Activated CD4-positive, alpha-beta memory T cell treated with anti-CD3 and anti-CD28 coated beads for 36 hours (primary cell): ENCODE data around the gene SCRT2. TPM values are rescaled to one million over a fixed set of nuclear protein-coding genes. Genes with fewer than 3 reads are reported as not detected.

ENCODE experiments used
- CTCF ChIA-PET: fragments of 350-600 bp; sonication (Branson Sonifier 250); formaldehyde crosslinking; loops from one replicate; lab custom pipeline; 2021; ENCODE audit warnings: antibody characterized with exemption, inconsistent platforms; lab: Charles Lee
- POLR2A ChIA-PET: fragments of 350-600 bp; sonication (Branson Sonifier 250); formaldehyde crosslinking; loops from one replicate; lab custom pipeline; 2021; ENCODE audit warnings: antibody characterized with exemption; lab: Charles Lee
- DNase-seq: peaks from one replicate; pipeline ENCODE4 v3.0.0-alpha.2; 2020
- H3K27ac Mint-ChIP-seq: one replicate; pipeline ENCODE4 v1.8.0; 2021; ENCODE audit warnings: mixed read lengths
- H3K27me3 Mint-ChIP-seq: one replicate; pipeline ENCODE4 v1.8.0; 2021; ENCODE audit warnings: mixed read lengths
- H3K36me3 Mint-ChIP-seq: one replicate; pipeline ENCODE4 v1.8.0; 2021; ENCODE audit warnings: mixed read lengths
- H3K4me1 Mint-ChIP-seq: one replicate; pipeline ENCODE4 v1.8.0; 2021; ENCODE audit warnings: low read depth, mixed read lengths
- H3K4me3 Mint-ChIP-seq: one replicate; pipeline ENCODE4 v1.8.0; 2021; ENCODE audit warnings: mild to moderate bottlenecking, mixed read lengths
- H3K9me3 Mint-ChIP-seq: one replicate; pipeline ENCODE4 v1.8.0; 2021; ENCODE audit warnings: mixed read lengths
- intact Hi-C: fragments of 100-400 bp; cut with micrococcal nuclease; formaldehyde crosslinking; loops from one replicate; pipeline ENCODE4 v1.15.1; 2023
- total RNA-seq, 2 experiments: library from RNA; stranded (reverse); gene quantifications; one replicate each; pipeline ENCODE4 v1.2.3, GENCODE V29; 2021

SCRT2 gene
- total RNA-seq, 2 experiments from 2014 or later: not detected

DNA sequence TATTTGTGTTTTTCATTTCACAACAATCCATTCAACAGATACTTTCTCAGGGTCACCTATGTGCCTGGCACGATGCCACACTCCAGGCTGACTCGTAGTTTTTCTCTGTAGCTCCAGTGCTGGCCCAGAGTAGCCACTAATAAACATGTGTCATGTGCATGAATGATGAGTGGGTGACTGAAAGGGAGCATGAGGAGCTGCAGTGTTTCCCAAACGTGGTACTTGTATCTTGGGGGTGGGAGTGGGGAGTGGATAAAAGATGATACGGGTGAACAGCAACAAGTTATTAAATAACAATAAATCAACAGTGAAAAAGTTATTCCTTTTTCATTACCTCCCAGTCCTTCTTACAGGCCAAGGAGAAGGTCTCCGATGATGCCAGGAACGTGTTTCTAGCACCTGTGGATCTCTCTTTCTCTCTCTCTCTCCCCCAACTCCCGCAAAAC is 39.7 kb downstream of the SCRT2 start:
- DNase-seq: no peak
- H3K27ac Mint-ChIP-seq: no peak overlapping the region
- no peak overlapping the region for H3K4me3 Mint-ChIP-seq
- CTCF ChIA-PET: interaction anchor here (1.4 to 1.5 kb wide), 2 partner anchors 9 to 31 kb away, joined by 4 read pairs; no protein-coding TSS in a partner anchor
- POLR2A ChIA-PET: no interaction called here
- H3K4me1 Mint-ChIP-seq: no peaks in the 10 kb centered on the region
- H3K9me3 Mint-ChIP-seq: no peaks in the 10 kb centered on the region
- intact Hi-C loops: no loop called here
- peaks cover 3% of the 10 kb centered on the region for H3K27me3 Mint-ChIP-seq
- H3K36me3 Mint-ChIP-seq: no peaks in the 10 kb centered on the region

GRCh38 chr20:635028-635892 is 40.3 kb downstream of the SCRT2 start:
- ChIA-PET POLR2A (no interaction called here), CTCF (interaction anchor here (1.4 to 1.5 kb wide), 2 partner anchors 10 to 32 kb away, joined by 4 read pairs; no protein-coding TSS in a partner anchor)
- H3K4me3 Mint-ChIP-seq: no peak overlapping the region
- no peaks in the 10 kb centered on the region for H3K4me1 Mint-ChIP-seq
- H3K27me3 Mint-ChIP-seq: peaks cover 6% of the 10 kb centered on the region
- H3K36me3 Mint-ChIP-seq: no peaks in the 10 kb centered on the region
- intact Hi-C loops: no loop called here
- no peak for DNase-seq
- no peak overlapping the region for H3K27ac Mint-ChIP-seq
- H3K9me3 Mint-ChIP-seq: no peaks in the 10 kb centered on the region

DNA sequence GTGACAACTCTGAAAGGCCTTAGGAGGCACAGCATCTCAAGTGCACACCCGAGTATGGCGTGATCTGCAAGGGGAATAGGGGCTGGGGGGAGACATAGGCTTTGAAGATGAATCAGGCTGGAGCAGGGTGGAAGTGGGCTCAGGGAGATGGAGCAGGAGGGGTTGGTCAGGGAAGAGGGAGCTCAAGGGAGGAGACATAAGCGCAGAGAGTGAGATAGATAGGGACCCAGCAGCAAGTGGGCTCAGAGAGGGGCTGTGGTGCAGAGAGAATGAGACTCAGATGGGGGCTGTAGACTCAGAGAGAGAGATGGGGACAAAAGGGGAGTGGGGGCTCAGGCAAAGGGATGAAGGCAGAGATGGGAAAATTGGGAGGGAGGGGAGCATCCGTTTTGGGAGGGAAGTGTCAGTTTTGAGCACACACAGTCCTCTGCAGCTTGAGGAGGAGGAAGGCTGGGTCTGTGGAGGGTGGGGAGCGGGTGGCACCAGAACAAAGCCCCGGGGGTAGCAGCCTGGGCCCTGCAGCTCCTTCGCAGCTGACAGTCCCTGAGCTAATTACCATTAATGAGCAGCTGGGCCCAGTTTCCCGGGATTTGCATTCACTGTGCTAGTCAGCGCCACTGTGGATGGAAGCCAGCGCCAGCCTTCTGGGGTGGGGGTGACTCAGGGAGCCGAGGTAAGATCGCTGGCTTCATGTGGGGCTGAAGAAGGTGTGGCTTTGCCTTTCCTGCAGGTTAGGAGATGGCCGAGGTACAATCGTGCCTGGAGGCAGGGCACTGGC is 41.3 kb downstream of the SCRT2 start:
- no peak for DNase-seq
- CTCF ChIA-PET: no interaction called here
- Mint-ChIP-seq H3K27me3 (peaks cover 9% of the 10 kb centered on the region), H3K36me3 (no peaks in the 10 kb centered on the region), H3K27ac (no peak overlapping the region), H3K4me1 (no peaks in the 10 kb centered on the region), H3K4me3 (no peak overlapping the region), H3K9me3 (no peaks in the 10 kb centered on the region)
- POLR2A ChIA-PET: no interaction called here
- intact Hi-C loops: no loop called here

- DNase-seq: no peak
- no peaks in the 10 kb centered on the region for H3K4me1 Mint-ChIP-seq
- ChIA-PET POLR2A (no interaction called here), CTCF (interaction anchor here (1.1 kb wide), 1 partner anchor 14 kb away, joined by 5 read pairs; no protein-coding TSS in a partner anchor)
- intact Hi-C loops: no loop called here
- H3K36me3 Mint-ChIP-seq: no peaks in the 10 kb centered on the region
- H3K9me3 Mint-ChIP-seq: no peaks in the 10 kb centered on the region
- peaks cover 11% of the 10 kb centered on the region for H3K27me3 Mint-ChIP-seq
- no peak overlapping the region for H3K27ac Mint-ChIP-seq
- H3K4me3 Mint-ChIP-seq: no peak overlapping the region
These were observed 44.5 kb downstream of the SCRT2 start for GRCh38 chr20:631101-631500.

DNA sequence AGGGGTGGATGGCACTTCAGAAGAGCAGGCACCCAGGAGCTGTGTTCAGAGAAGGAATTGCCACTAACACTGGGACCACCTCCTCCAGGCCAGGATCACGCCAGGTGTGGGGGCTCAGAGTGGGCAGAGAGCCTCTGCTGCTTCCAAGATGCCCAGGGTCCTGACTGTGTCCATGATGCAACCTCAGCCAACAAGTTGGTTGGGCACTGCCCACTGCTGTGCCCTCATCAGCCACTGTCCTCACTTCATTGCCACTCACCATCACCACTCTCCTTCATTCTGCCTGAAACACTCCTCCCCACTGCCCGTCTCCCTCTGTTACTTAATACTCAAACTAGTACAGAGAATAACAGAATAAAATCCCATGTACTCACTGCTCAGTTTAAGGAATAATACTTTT is 49.0 kb downstream of the SCRT2 start:
- intact Hi-C loops: no loop called here
- CTCF ChIA-PET: interaction anchor here (1.3 kb wide), 1 partner anchor 19 kb away, joined by 4 read pairs; no protein-coding TSS in a partner anchor

GRCh38 chr20:625360-625932 is 50.2 kb downstream of the SCRT2 start:
- CTCF ChIA-PET: interaction anchor here (1.0 kb wide), 1 partner anchor 11 kb away, joined by 3 read pairs; no protein-coding TSS in a partner anchor
- no peak overlapping the region for H3K4me3 Mint-ChIP-seq
- intact Hi-C loops: no loop called here

More for the DNA sequence above, 49.0 kb downstream of the SCRT2 start:
- no peak for DNase-seq
- H3K27me3 Mint-ChIP-seq: peaks cover 19% of the 10 kb centered on the region
- H3K27ac Mint-ChIP-seq: no peak overlapping the region
- H3K9me3 Mint-ChIP-seq: no peaks in the 10 kb centered on the region
- H3K4me1 Mint-ChIP-seq: no peaks in the 10 kb centered on the region
- H3K36me3 Mint-ChIP-seq: no peaks in the 10 kb centered on the region
- no peak overlapping the region for H3K4me3 Mint-ChIP-seq
- POLR2A ChIA-PET: no interaction called here

DNA sequence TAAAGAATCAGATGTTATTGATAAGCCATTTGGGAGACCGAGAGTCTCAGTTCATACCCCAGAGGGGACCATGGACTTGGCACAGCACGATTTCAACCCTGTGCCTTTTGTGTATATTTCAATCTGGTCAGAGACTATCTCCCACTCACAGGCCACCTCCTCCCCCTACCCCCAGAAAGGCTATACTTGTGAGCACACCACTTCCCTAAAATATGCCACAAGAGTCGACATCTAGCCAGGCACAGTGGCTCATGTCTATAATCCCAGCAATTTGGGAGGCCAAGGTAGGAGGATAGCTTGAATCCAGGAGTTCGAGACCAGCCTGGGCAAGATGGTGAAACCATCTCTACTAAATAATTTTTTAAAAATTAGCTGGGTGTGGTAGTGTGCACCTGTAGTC is 51.9 kb downstream of the SCRT2 start:
- no peak for DNase-seq
- CTCF ChIA-PET: interaction anchor here (1.6 kb wide), 1 partner anchor 22 kb away, joined by 5 read pairs; no protein-coding TSS in a partner anchor
- no peaks in the 10 kb centered on the region for H3K4me1 Mint-ChIP-seq
- peaks cover 27% of the 10 kb centered on the region for H3K27me3 Mint-ChIP-seq
- no peak overlapping the region for H3K27ac Mint-ChIP-seq
- H3K9me3 Mint-ChIP-seq: no peaks in the 10 kb centered on the region
- intact Hi-C loops: no loop called here
- H3K4me3 Mint-ChIP-seq: no peak overlapping the region
- H3K36me3 Mint-ChIP-seq: no peaks in the 10 kb centered on the region
- POLR2A ChIA-PET: no interaction called here

More at GRCh38 chr20:625360-625932, 50.2 kb downstream of the SCRT2 start:
- H3K9me3 Mint-ChIP-seq: no peaks in the 10 kb centered on the region
- no peak overlapping the region for H3K27ac Mint-ChIP-seq
- no peaks in the 10 kb centered on the region for H3K36me3 Mint-ChIP-seq
- H3K4me1 Mint-ChIP-seq: no peaks in the 10 kb centered on the region
- H3K27me3 Mint-ChIP-seq: peaks cover 23% of the 10 kb centered on the region
- POLR2A ChIA-PET: no interaction called here
- DNase-seq: no peak

DNA sequence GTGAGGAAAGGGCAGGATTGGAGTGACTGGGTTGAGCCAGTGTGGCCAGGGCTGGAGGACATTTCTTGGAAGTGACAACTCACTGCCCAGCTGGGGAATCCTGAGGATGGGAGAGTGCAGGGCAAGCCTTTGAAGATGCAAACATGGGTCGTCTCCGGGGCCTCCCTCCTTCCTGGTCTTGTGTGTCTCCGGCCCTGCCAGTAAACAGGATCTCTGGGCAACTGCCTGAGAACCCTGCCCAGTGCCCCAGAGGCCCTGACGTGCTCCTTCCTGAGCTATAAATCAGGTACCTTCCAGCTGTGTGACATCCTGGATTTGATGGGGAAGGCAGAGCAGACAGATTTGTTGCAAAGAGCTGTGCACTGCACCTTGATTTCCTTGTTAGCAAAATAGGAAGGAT is 52.6 kb downstream of the SCRT2 start:
- intact Hi-C loops: no loop called here
- no peaks in the 10 kb centered on the region for H3K36me3 Mint-ChIP-seq
- DNase-seq: no peak
- H3K27ac Mint-ChIP-seq: no peak overlapping the region
- POLR2A ChIA-PET: no interaction called here
- no peak overlapping the region for H3K4me3 Mint-ChIP-seq
- CTCF ChIA-PET: interaction anchor here (1.6 kb wide), 1 partner anchor 23 kb away, joined by 5 read pairs; no protein-coding TSS in a partner anchor
- peaks cover 5% of the 10 kb centered on the region for H3K9me3 Mint-ChIP-seq
- H3K27me3 Mint-ChIP-seq: peaks cover 28% of the 10 kb centered on the region
- no peaks in the 10 kb centered on the region for H3K4me1 Mint-ChIP-seq

- Mint-ChIP-seq H3K27me3 (peaks cover 32% of the 10 kb centered on the region), H3K4me3 (no peak overlapping the region), H3K27ac (no peak overlapping the region), H3K36me3 (no peaks in the 10 kb centered on the region), H3K9me3 (peaks cover 8% of the 10 kb centered on the region), H3K4me1 (no peaks in the 10 kb centered on the region)
- intact Hi-C loops: no loop called here
- no peak for DNase-seq
- ChIA-PET POLR2A (no interaction called here), CTCF (no interaction called here)
These were observed 53.4 kb downstream of the SCRT2 start for GRCh38 chr20:622161-622560.

DNA sequence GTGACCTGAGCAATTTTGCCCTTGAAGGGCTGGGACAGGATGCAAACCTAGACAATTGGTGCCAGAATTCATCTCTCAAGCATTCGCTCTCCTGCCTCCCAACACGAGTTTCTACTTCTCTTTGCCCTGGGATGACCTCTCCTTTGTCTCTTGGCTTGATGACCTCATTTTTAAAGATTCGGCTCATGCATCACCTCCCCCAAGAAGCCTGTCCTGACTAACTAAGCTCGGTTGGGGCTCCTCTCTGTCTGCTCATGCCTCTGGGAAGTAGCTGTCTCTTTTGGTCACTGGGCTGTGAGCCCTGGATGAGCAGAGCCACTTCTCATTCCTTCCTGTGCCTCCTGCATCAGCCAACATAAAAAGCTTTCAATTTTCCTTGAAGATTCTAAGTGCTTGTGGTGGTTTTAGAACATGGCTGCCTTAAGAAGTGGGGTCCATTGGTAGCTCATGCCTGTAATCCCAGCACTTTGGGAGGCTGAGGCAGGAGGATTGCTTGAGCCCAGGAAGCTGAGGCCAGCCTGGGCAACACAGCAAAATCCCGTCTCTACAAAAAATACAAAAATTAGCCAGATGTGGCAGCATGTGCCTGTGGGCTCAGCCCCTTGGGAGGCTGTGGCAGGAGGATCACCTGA is 54.4 kb downstream of the SCRT2 start:
- ChIA-PET POLR2A (no interaction called here), CTCF (interaction anchor here (0.7 to 4.1 kb wide), 2 partner anchors 24 to 60 kb away, joined by 3 to 15 read pairs; no protein-coding TSS in a partner anchor)
- no peaks in the 10 kb centered on the region for H3K36me3 Mint-ChIP-seq
- intact Hi-C loops: no loop called here
- H3K27ac Mint-ChIP-seq: no peak overlapping the region
- no peak for DNase-seq
- H3K27me3 Mint-ChIP-seq: peaks cover 32% of the 10 kb centered on the region
- no peak overlapping the region for H3K4me3 Mint-ChIP-seq
- H3K9me3 Mint-ChIP-seq: peaks cover 8% of the 10 kb centered on the region
- H3K4me1 Mint-ChIP-seq: no peaks in the 10 kb centered on the region

DNA sequence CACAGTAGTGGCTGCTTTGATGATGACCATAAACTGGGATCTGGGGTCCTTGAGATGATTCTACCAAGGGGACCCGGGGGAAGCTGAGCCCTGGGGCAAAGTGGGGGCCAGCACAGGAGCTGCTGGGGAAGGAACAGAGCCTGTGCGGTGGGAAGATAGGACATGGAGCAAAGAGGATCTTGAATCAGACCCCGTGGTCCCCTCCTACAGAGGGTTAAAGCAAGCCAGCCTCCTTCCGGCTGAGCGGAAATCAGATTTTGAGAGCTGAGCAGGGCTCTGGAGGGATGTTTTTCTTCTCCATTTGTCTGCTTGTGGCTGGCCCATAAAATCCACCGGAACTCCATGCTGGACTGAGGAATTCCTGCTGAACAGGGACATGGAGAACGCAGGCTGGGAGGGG is 55.4 kb downstream of the SCRT2 start:
- Mint-ChIP-seq H3K9me3 (peaks cover 8% of the 10 kb centered on the region), H3K36me3 (no peaks in the 10 kb centered on the region), H3K27me3 (peaks cover 36% of the 10 kb centered on the region), H3K4me3 (no peak overlapping the region), H3K27ac (no peak overlapping the region), H3K4me1 (no peaks in the 10 kb centered on the region)
- CTCF ChIA-PET: interaction anchor here (4.1 kb wide), 1 partner anchor 25 kb away, joined by 15 read pairs; no protein-coding TSS in a partner anchor
- POLR2A ChIA-PET: no interaction called here
- intact Hi-C loops: no loop called here
- DNase-seq: no peak
